Hepatocyte (in vitro differentiated cells): Measurements from ENCODE around the gene DLGAP3. TPM values are rescaled to one million over a fixed set of nuclear protein-coding genes. Genes with fewer than 3 reads are reported as not detected.

Experiments
- DNase-seq: peaks from one replicate; pipeline ENCODE4 v3.0.0-alpha.2; 2016; ENCODE audit warnings: low spot score
- H2AFZ ChIP-seq: fragments of 200-600 bp; sonication (generic); 2 replicates; pipeline ENCODE4 v1.6.0; 2016; ENCODE audit warnings: antibody characterized with exemption, mild to moderate bottlenecking
- H3K27ac ChIP-seq: fragments of 200-600 bp; sonication (generic); 2 replicates; pipeline ENCODE4 v1.5.1; 2016; ENCODE audit warnings: mild to moderate bottlenecking
- H3K27me3 ChIP-seq: fragments of 200-600 bp; sonication (generic); 2 replicates; pipeline ENCODE4 v1.6.1; 2016
- H3K36me3 ChIP-seq: fragments of 200-600 bp; sonication (generic); replicated peaks from 2 replicates; pipeline ENCODE4 v1.5.1; 2016; ENCODE audit warnings: low read depth; ENCODE audit not compliant: insufficient read depth
- H3K4me1 ChIP-seq: fragments of 200-600 bp; sonication (generic); 2 replicates; pipeline ENCODE4 v1.5.1; 2016; ENCODE audit warnings: mild to moderate bottlenecking, moderate library complexity; ENCODE audit not compliant: insufficient read depth
- H3K4me2 ChIP-seq: fragments of 200-600 bp; sonication (generic); 2 replicates; pipeline ENCODE4 v1.6.0; 2016
- H3K4me3 ChIP-seq: fragments of 200-600 bp; sonication (generic); 2 replicates; pipeline ENCODE4 v1.5.1; 2016; ENCODE audit warnings: mild to moderate bottlenecking
- H3K79me2 ChIP-seq: fragments of 200-600 bp; sonication (generic); 2 replicates; pipeline ENCODE4 v1.6.0; 2017; ENCODE audit warnings: mild to moderate bottlenecking
- H3K9me2 ChIP-seq: fragments of 200-600 bp; sonication (generic); replicated peaks from 2 replicates; pipeline ENCODE4 v1.6.0; 2017; ENCODE audit warnings: mild to moderate bottlenecking; ENCODE audit not compliant: insufficient read depth
- H3K9me3 ChIP-seq: fragments of 200-600 bp; sonication (generic); 2 replicates; pipeline ENCODE4 v1.5.1; 2016; ENCODE audit warnings: low read depth, mild to moderate bottlenecking
- H4K20me1 ChIP-seq: fragments of 200-600 bp; sonication (generic); 2 replicates; pipeline ENCODE4 v1.6.0; 2016; ENCODE audit warnings: mild to moderate bottlenecking; ENCODE audit not compliant: insufficient read depth, poor library complexity, severe bottlenecking
- CTCF ChIP-seq: fragments of 200-600 bp; sonication (generic); IDR thresholded peaks from 2 replicates; pipeline ENCODE4 v1.5.1; 2016; ENCODE audit warnings: antibody characterized with exemption, mild to moderate bottlenecking; ENCODE audit not compliant: poor library complexity
- EZH2 ChIP-seq: fragments of 200-600 bp; sonication (generic); IDR thresholded peaks from 2 replicates; pipeline ENCODE4 v1.6.1; 2016; ENCODE audit warnings: antibody characterized with exemption, mild to moderate bottlenecking, borderline replicate concordance
- EZH2phosphoT487 ChIP-seq: fragments of 200-600 bp; sonication (generic); IDR thresholded peaks from one replicate; pipeline ENCODE4 v1.6.1; 2018; ENCODE audit warnings: antibody characterized with exemption, mild to moderate bottlenecking, low read depth, moderate library complexity; ENCODE audit not compliant: unreplicated experiment, severe bottlenecking
- WGBS: methylation state at CpG from one replicate; pipeline ENCODE4 v1.1.6; 2016; ENCODE audit warnings: low lambda C conversion rate; ENCODE audit errors: missing lambda C conversion rate; 5-methylcytosine and 5-hydroxymethylcytosine counted together
- polyA plus RNA-seq: library from polyadenylated mRNA; unstranded; fragments of >200 nt; fragmentation: Nextera tagmentation; extraction: Ambion mirVana; gene quantifications from 2 replicates; pipeline ENCODE4 v1.2.1, GENCODE V29; 2016
- total RNA-seq: library from RNA; depleted of rRNA; stranded (reverse); fragments of >200 nt; gene quantifications from 2 replicates; pipeline ENCODE4 v1.2.3, GENCODE V29; 2014

DLGAP3 gene
- total and polyA plus RNA-seq, 2 experiments from 2014 or later, result 0.33 to 1.0 TPM

DNA sequence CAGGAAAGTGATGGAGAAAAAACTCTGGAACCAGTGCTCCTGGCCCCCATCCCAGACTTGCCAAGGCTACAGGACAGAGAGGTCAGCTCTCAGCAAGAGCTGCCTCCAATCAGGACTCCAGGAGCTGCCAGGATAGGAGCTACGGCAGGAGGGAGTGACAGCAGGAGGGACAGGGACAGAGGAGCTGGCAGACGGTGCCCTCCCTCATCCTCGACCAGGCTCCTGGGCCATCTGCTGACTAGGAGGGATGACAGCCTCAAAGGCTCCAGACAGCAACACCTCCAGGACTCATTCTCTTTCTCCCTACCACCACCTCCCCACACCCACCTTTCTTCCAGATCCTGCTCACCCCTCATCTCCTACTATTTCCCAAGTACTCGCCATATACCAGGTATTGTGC lies 22.7 kb downstream of the DLGAP3 start:
- no peaks in the 10 kb centered on the region for H3K9me3 ChIP-seq
- no peaks in the 10 kb centered on the region for H4K20me1 ChIP-seq
- no peaks in the 10 kb centered on the region for H3K9me2 ChIP-seq
- H3K4me2 ChIP-seq, result no peak overlapping the region
- no peak overlapping the region for H3K4me3 ChIP-seq
- no peak for DNase-seq
- no peaks in the 10 kb centered on the region for H3K4me1 ChIP-seq
- H3K79me2 ChIP-seq, result no peaks in the 10 kb centered on the region
- TF ChIP-seq EZH2, result no peak
- TF ChIP-seq EZH2phosphoT487, result no peak
- no peak overlapping the region for H2AFZ ChIP-seq
- no peak overlapping the region for H3K27ac ChIP-seq
- no peaks in the 10 kb centered on the region for H3K27me3 ChIP-seq
- no peaks in the 10 kb centered on the region for H3K36me3 ChIP-seq
- WGBS, result 77% methylated on average over 4 of the region's 4 CpGs

DNA sequence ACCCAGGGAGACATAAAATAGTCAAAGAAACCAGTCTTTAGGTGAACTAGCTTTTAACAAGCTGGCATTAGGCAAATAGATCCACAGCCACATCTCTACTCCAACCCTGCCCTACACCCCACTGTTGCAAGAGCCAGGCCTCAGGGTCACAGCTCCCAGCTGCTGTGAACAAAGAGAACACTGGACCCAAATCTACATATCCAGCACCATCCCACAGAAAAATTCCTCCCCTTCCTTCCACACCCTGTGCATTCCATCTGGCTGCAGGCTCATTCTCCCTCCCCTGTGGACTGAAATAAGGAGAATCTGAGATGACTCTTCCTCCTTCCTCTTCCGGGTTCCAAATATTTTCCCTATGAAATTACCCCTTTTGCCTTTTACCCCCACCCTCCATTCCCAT lies 23.2 kb downstream of the DLGAP3 start:
- no peak overlapping the region for H3K4me2 ChIP-seq
- H3K9me2 ChIP-seq, result no peaks in the 10 kb centered on the region
- no peak overlapping the region for H3K4me3 ChIP-seq
- no peak for DNase-seq
- H3K27ac ChIP-seq, result no peak overlapping the region
- H2AFZ ChIP-seq, result no peak overlapping the region
- TF ChIP-seq EZH2 (no peak), CTCF (no peak), EZH2phosphoT487 (no peak)
- no peaks in the 10 kb centered on the region for H3K79me2 ChIP-seq
- no peaks in the 10 kb centered on the region for H3K4me1 ChIP-seq
- H3K9me3 ChIP-seq, result no peaks in the 10 kb centered on the region
- peaks cover 3% of the 10 kb centered on the region for H3K27me3 ChIP-seq
- WGBS, result 74% methylated on average over 1 of the region's 1 CpG
- H3K36me3 ChIP-seq, result no peaks in the 10 kb centered on the region
- no peaks in the 10 kb centered on the region for H4K20me1 ChIP-seq

DNA sequence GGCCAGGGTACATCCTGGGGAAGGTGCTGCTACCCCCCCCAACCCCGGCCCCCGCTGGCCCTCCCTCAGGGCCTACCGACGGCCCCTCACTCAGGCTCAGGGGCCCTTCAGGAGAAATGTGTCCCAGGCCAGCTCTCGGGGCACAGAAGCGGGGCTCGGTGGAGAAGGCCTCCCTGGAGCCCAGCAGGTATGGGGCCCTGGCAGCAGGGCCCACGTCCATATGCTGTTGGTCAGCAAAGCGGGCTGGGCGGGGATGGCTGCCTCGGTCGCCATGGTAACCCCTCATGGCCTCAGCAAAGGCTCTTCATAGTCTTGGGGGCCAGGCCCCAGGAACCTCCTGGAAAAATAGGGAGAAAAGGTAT lies 24.4 kb downstream of the DLGAP3 start:
- no peak for DNase-seq
- Histone ChIP-seq H3K4me2 (no peak overlapping the region), H3K79me2 (no peaks in the 10 kb centered on the region), H3K4me1 (no peaks in the 10 kb centered on the region), H3K4me3 (no peak overlapping the region), H4K20me1 (no peaks in the 10 kb centered on the region), H3K36me3 (no peaks in the 10 kb centered on the region), H3K9me2 (no peaks in the 10 kb centered on the region), H2AFZ (no peak overlapping the region), H3K9me3 (no peaks in the 10 kb centered on the region), H3K27ac (no peak overlapping the region), H3K27me3 (peaks cover 3% of the 10 kb centered on the region)
- TF ChIP-seq EZH2 (no peak), CTCF (no peak), EZH2phosphoT487 (no peak)
- WGBS, result 95% methylated on average over 12 of the region's 12 CpGs

DNA sequence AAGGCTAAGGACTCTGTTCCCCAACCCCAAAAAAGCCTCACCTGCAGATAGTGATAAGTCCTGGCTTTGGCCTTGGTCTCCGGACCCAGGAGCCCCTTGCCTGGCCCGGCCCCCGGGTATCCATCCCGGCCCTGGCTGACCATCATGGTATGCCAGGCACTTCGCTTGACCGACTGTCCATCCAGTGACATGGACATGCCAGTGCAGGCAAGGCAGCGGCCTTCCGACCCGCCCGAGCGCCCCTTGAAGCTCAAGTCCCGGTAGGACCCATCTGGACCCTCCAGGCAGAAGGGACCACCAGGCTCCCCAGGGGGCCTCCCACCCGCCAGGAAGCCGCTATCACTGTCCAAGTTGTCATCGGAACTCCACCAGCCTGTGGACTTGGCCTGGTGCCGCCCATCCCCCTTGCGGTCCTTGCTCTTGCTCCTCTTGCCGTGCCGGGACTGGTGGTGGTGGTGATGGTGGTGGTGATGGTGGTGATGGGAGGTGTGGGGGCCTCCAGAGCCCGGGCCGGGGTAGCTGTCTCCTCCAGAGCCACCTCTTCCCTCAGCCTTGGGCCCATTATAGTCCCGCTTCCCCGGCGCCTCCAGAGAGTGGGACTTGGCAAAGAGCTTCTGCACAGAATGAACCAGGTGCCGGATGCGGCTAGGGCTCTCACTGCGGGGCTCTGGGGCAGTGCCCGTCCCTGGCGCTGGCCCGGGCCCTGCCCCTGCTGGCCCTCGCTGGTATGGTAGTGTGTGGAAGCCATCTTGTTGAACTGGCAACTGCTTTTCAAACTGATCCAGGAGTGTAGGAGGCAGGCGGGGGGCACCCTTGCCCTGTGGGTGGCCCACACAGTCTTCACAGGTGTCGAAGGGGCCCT lies 25.0 kb downstream of the DLGAP3 start:
- no peak overlapping the region for H3K27ac ChIP-seq
- H3K4me1 ChIP-seq, result no peaks in the 10 kb centered on the region
- no peaks in the 10 kb centered on the region for H3K9me3 ChIP-seq
- no peaks in the 10 kb centered on the region for H4K20me1 ChIP-seq
- peaks cover 3% of the 10 kb centered on the region for H3K27me3 ChIP-seq
- H3K9me2 ChIP-seq, result no peaks in the 10 kb centered on the region
- no peak overlapping the region for H3K4me3 ChIP-seq
- H3K79me2 ChIP-seq, result no peaks in the 10 kb centered on the region
- DNase-seq, result no peak
- WGBS, result 92% methylated on average over 31 of the region's 33 CpGs
- no peak overlapping the region for H2AFZ ChIP-seq
- no peaks in the 10 kb centered on the region for H3K36me3 ChIP-seq
- H3K4me2 ChIP-seq, result no peak overlapping the region
- TF ChIP-seq CTCF (no peak), EZH2phosphoT487 (no peak), EZH2 (no peak)
